MM.1S (cell line): Measurements from ENCODE around the gene CLDN7.

Experiments
- CTCF ChIP-seq: fragments of 300-600 bp; sonication (generic); IDR thresholded peaks from 2 replicates; pipeline ENCODE4 v1.5.1; 2016; ENCODE audit warnings: antibody characterized with exemption, low read length, mixed read lengths
- EZH2 ChIP-seq: fragments of 300-600 bp; sonication (generic); optimal IDR thresholded peaks from 2 replicates; pipeline ENCODE3; 2017; ENCODE audit warnings: low read depth, mild to moderate bottlenecking, antibody characterized with exemption, low read length, mixed read lengths

GRCh38 chr17:7282752-7283321 lies 20.6 kb upstream of the CLDN7 start:
- TF ChIP-seq CTCF (no peak), EZH2 (no peak)
